Prostate gland (tissue), 2 donors: ENCODE data around the gene ZMYM3.

Source experiments
- CTCF ChIP-seq, 4 experiments: fragments of 200-600 bp in 2 of 4; fragments of 450-650 bp in 2 of 4; sonication (generic) in 2 of 4; IDR thresholded peaks; 1 replicate in 3 of 4; 2 replicates in 1 of 4; pipeline ENCODE4 v1.5.1; 2016 to 2019; ENCODE audit warnings: antibody characterized with exemption in 4 of 4, mild to moderate bottlenecking in 2 of 4, moderate library complexity in 2 of 4
- POLR2A ChIP-seq: fragments of 450-650 bp; IDR thresholded peaks from one replicate; pipeline ENCODE4 v1.6.1; 2016; ENCODE audit warnings: antibody characterized with exemption, mild to moderate bottlenecking
- POLR2AphosphoS5 ChIP-seq: sonication (generic); formaldehyde crosslinking; IDR thresholded peaks from one replicate; pipeline ENCODE4 v1.6.1; 2017; ENCODE audit warnings: antibody characterized with exemption

DNA sequence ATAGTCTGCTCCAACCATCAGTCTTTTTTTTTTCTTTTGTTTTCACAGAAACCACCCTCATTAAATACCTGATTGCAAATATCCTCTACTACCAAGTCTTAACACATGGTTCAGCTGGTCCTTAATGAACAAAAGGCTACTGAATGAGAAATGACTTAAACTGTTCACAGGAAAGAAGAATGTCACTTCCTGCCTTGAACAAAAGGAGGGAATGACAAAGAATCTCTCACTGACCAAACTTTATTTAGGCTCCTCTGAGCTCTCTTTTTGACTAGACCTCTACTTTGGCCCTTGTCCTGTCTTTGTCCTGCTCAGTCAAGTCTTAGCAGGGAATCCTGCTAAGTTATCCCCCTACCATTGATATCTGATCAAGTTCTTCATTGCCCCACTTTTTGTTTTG, 62.7 kb downstream of the ZMYM3 start:
- TF ChIP-seq POLR2A (no peak), CTCF (IDR thresholded peaks at IDR 0.05) (no peak), POLR2AphosphoS5 (no peak)
